SHP77 treated with DMSO at 0.1 percent for 48 hours (cell line): ENCODE results near the gene TRAF2.
"Not testable (repeated sequence)": the region's sequence is repeated elsewhere in the genome, so short reads cannot be mapped to it uniquely, and the experiment has no call there.

ENCODE experiments used
- DNase-seq: peaks from one replicate; lab custom pipeline; 2025; lab: John Stamatoyannopoulos, UW

TRAF2 gene, protein sequence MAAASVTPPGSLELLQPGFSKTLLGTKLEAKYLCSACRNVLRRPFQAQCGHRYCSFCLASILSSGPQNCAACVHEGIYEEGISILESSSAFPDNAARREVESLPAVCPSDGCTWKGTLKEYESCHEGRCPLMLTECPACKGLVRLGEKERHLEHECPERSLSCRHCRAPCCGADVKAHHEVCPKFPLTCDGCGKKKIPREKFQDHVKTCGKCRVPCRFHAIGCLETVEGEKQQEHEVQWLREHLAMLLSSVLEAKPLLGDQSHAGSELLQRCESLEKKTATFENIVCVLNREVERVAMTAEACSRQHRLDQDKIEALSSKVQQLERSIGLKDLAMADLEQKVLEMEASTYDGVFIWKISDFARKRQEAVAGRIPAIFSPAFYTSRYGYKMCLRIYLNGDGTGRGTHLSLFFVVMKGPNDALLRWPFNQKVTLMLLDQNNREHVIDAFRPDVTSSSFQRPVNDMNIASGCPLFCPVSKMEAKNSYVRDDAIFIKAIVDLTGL

DNA sequence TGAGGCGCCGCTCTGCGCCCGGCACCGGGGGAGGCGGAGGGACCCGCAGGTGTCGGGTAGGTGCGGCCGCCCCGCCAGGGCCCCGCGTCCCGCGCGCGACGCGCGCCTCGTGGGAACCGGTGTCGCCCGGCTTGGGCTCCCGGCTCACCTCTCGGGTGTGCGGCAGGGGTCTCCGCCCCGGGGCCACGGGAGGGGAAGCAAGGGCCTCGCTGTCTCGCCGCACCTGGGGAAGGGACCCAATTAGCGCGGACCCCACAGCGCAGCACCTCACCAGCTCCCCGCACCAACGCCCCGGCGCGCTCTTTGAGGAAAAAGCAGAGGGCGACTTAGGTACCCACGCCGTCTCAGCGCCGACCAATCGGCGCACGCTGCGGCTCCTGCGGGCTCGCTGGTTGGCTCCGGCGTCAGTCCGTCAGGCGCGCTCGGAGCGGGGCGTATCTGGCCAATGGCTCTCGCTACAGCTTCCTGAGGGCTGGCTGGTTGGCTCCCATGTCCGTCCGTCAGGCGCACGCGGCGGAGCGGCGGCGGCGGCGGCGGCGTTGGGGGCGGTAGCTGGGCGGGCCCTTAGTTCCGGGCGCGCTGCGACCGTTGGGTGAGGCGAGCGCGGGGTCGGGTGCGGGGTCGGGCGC lies at the start of gene TRAF2:
TSS of gene TRAF2 (plus strand) at position 567 of the 629 bp plus-strand sequence. CDS start 12,225 bp downstream, outside the sequence.
- DNase-seq: peak; percentile 94

- DNase-seq: no peak
Observed at GRCh38 chr9:136837146-136837855, 49.0 kb upstream of the TRAF2 start.

- DNase-seq: not testable (repeated sequence)
Observed at GRCh38 chr9:136837856-136838277, 48.4 kb upstream of the TRAF2 start.

DNA sequence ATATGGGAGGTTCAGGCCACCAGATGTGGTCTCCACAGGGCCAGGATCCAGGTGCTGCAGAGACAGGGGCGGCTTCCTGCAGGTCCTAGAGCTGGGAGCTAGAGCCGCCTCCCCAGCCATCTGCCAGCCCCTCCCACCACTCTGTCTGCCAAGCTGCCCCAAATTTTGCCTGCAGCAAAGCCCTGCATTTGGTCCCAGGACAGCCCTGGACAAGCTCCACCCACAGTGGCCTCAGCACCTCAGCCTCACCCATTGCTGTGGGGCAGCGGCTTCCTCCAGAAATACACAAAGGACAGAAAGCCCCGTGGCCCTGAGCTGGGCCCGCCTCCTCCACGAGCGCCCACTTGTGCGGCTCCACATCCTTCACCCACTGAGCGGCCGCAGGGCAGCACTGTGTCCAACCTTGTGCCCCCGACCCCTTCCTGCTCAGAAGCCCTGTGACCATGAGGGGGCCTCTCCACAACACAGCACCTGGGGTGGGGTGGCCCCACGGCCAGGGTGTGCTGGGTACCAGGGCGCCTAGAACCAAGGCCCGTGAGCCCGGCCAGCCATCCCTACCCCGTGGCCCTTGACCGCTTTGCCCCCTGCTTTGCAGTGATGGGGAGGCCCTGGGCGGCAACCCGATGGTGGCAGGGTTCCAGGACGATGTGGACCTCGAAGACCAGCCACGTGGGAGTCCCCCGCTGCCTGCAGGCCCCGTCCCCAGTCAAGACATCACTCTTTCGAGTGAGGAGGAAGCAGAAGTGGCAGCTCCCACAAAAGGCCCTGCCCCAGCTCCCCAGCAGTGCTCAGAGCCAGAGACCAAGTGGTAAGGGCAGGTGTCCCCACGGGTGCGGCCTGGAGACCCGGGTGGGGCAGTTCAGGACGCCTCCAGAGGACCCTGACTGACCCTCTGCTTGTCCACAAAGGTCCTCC lies 47.7 kb upstream of the TRAF2 start:
- DNase-seq: no peak

DNA sequence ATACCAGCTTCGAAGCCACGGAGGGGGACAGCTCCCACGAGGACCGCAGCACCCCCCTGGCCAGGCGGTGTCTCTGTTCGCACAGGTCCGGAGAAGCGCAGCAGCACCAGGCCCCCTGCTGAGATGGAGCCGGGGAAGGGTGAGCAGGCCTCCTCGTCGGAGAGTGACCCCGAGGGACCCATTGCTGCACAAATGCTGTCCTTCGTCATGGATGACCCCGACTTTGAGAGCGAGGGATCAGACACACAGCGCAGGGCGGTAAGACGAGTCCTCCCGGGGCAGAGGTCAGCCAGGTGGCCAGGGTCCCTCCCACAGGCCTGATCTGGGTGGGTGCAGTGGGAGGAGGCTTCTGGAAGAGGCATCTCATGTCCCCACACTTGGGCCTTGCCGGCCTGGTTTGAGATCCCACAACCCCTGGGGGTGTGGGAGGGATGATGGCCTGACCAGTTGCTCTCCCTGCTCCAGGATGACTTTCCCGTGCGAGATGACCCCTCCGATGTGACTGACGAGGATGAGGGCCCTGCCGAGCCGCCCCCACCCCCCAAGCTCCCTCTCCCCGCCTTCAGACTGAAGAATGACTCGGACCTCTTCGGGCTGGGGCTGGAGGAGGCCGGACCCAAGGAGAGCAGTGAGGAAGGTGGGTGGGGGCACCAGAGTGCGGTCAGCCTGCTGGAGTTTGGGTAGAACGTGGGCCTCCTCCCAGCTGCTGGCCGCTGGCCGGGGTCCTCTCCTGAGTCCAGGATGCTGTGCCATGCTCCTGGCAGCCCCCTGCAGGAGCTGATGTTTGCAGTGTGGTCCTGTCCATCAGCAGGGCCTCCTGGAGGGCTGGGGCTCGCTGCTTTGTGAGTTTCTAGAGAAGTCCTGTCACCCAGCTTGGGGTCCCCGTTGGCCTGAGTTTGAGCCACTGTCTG lies 46.8 kb upstream of the TRAF2 start:
- no peak for DNase-seq

GRCh38 chr9:136840140-136840876 lies 46.0 kb upstream of the TRAF2 start:
- DNase-seq: peak; percentile 3

- peak; percentile 74 for DNase-seq
Observed at GRCh38 chr9:136840877-136841645, 45.3 kb upstream of the TRAF2 start.

DNA sequence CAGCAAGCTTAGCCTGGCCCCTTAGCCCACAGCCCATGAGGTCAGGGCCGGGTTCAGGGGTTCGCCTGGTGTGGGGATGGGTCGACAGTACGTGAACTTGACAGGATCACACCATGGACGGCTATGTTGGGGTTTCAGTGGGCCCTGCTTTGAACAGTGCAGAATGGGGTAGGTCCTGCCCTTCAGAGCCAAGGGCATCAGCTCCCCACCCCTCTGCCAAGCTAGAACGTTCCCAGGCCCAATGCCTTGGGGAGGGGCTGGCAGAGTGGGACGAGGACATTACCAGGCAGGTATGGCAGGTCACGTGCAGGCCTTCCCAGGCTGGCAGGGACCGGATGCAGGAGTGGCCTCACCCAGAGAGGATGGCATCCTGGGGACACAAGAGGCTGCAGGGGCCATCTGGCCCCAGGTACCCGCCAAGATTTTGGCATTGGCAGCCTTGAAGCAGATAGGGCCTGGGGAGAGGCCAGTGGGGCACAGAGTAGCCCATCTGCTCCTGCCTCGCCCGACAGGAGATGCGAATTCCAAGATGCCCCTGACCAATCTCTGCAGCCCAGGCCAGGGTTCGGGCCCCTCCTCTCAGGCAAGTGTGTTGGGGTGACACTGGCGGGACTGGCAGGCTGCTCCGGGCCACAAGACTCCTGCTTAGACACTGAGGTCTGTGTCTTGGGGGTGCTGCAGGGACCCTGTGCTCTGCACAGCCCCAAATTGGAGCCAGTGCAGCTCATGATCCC lies 44.5 kb upstream of the TRAF2 start:
- not testable (repeated sequence) for DNase-seq

DNA sequence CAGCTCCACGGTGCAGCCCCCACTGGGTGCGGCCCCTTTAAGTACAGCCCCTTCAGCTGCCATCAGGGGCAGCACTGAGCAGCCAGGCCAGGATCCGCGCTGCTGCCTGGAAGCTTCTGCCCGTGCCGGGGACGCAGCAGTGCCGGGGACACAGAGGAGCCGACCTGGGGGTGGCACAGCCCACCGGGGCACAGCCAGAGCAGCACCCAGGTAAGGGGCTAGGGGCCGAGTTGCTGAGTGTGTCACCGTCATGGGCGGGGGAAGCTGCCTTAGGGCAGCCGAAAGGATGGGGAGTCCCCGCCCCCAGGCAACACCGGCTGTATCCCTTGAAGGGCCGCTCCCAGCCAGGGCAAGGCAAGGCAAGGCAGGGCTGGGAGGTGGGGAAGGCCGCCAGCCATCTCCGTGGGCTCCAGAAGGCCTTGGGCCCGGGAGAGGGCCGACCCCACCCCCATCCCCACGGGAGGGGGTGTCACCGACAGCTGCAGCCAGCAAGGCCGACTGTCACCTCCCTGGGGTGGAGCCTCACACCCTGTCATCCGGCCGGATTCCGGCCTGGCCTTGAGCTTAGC lies 43.9 kb upstream of the TRAF2 start, which contains the start of gene AJM1:
TSS of gene AJM1 (plus strand) at position 99 of the 569 bp plus-strand sequence. CDS start 1,937 bp downstream, outside the sequence.
- peak; percentile 41 for DNase-seq

DNA sequence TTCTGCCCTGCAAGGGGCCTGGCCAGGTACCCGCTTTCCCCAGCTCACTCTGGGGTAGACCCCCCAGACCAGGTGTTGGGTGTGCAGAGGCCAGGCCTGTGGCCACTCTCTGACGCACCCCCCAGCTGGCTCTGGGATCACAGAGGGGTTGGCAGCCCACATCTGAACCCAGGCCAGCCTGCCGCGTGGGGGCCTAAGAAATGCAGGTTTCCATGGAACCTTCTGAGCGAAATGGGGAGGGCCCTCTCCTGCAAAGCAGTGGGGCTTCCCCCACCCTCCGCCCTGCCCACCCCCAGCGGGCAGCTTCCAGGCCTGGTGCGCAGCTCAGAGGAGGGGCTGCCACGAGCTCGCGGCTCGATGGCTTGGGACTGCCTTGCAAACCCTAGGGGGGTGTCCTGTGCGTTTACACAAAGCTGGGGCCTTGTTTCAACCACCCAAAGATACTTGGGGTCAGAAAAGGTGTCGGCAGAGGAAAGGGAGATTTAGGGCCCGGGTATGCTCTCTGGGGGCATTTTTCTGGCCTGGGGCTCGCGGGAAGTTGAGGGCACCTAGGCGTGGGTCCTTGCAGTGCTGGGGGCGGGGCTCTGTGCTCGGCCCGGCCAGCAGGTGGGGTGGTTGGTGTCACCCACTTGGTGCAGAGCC lies 43.0 kb upstream of the TRAF2 start:
- not testable (repeated sequence) for DNase-seq

DNA sequence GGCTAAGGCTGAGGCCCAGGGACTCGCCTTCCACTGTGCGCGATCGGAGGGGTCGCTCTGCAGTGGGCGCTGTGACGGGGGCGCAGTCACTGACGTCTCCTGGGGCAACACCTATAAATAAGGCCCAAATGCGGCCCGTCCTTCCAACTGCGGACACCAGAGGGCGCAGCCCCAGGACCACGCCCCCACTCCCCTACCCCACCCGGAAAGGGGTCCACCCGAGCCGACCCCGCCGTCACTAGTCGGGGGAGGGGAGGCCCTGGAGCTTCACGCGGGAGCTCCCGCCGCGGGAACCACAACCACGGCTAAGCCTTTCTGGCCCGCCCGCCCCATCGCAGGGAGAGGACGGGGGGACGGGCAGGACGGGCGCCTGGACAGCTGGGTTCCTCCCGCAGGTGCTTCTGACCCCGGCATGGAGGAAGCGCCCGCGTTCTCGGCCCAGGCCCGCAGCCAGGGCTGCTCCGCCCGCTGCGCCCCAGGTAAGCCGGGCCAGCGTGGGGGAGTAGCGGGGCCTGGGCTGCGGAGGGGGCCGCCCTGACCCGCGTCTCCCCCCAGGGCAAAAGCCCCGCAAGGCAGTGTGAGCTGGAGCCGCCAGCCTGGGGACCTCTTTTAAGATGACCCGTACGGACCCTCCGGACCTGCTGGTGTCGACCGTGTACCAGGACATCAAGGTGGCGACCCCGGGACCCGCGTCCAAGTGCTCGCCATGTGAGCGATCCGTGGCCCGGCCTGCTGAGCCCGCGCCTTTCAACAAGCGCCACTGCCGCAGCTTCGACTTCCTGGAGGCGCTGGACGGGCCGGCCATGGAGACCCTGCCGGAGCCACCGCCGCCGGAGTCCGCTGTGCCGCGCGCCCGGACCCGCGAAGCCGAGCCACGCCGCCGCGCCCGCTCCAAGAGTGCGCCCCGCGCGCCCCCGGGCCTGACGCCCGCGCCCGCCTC lies 42.2 kb upstream of the TRAF2 start:
- not testable (repeated sequence) for DNase-seq

GRCh38 chr9:136844761-136845464 lies 41.4 kb upstream of the TRAF2 start:
- DNase-seq: no peak

GRCh38 chr9:136845465-136846260 lies 40.7 kb upstream of the TRAF2 start:
- DNase-seq: no peak

GRCh38 chr9:136846376-136847087 lies 39.8 kb upstream of the TRAF2 start:
- no peak for DNase-seq
